ENCODE measurements around the gene DDX46.

Gene DDX46

GRCh38 chr5:134777366-134777765 is 18.8 kb downstream of the DDX46 start:
- in situ Hi-C loops (cut with HindIII; ENCODE audit: low sequenced_read_pairs) = no loop called here

GRCh38 chr5:134784241-134784920 is 25.8 kb downstream of the DDX46 start:
- in situ Hi-C loops (cut with HindIII; ENCODE audit: low sequenced_read_pairs) = no loop called here

- in situ Hi-C loops (cut with HindIII; ENCODE audit: low sequenced_read_pairs) = no loop called here
These were observed 26.5 kb downstream of the DDX46 start for GRCh38 chr5:134784946-134785620.

- in situ Hi-C loops (cut with HindIII; ENCODE audit: low sequenced_read_pairs) = no loop called here
These were observed 29.1 kb downstream of the DDX46 start for GRCh38 chr5:134787692-134788091.

- in situ Hi-C loops (cut with HindIII; ENCODE audit: low sequenced_read_pairs) = no loop called here
These were observed 33.0 kb downstream of the DDX46 start for GRCh38 chr5:134791580-134791979.

- in situ Hi-C loops (cut with HindIII; ENCODE audit: low sequenced_read_pairs) = no loop called here
These were observed 33.7 kb downstream of the DDX46 start for GRCh38 chr5:134792286-134792685.

GRCh38 chr5:134793111-134793510 is 34.5 kb downstream of the DDX46 start:
- in situ Hi-C loops (cut with HindIII; ENCODE audit: low sequenced_read_pairs) = no loop called here

- in situ Hi-C loops (cut with HindIII; ENCODE audit: low sequenced_read_pairs) = no loop called here
These were observed 35.5 kb downstream of the DDX46 start for GRCh38 chr5:134794082-134794481.

- in situ Hi-C loops (cut with HindIII; ENCODE audit: low sequenced_read_pairs) = no loop called here
These were observed 36.2 kb downstream of the DDX46 start for GRCh38 chr5:134794819-134795218.

- in situ Hi-C loops (cut with HindIII; ENCODE audit: low sequenced_read_pairs) = no loop called here
These were observed 39.9 kb downstream of the DDX46 start for GRCh38 chr5:134798468-134798867.

GRCh38 chr5:134803821-134804220 is 45.2 kb downstream of the DDX46 start:
- in situ Hi-C loops (cut with HindIII; ENCODE audit: low sequenced_read_pairs) = no loop called here

- in situ Hi-C loops (cut with HindIII; ENCODE audit: low sequenced_read_pairs) = no loop called here
These were observed 54.8 kb downstream of the DDX46 start for GRCh38 chr5:134813407-134813806.

- in situ Hi-C loops (cut with HindIII; ENCODE audit: low sequenced_read_pairs) = no loop called here
These were observed 55.2 kb downstream of the DDX46 start for GRCh38 chr5:134813827-134814226.

GRCh38 chr5:134817006-134817405 is 58.4 kb downstream of the DDX46 start:
- in situ Hi-C loops (cut with HindIII; ENCODE audit: low sequenced_read_pairs) = no loop called here

- in situ Hi-C loops (cut with HindIII; ENCODE audit: low sequenced_read_pairs) = no loop called here
These were observed 60.2 kb downstream of the DDX46 start for GRCh38 chr5:134818776-134819175.

- in situ Hi-C loops (cut with HindIII; ENCODE audit: low sequenced_read_pairs) = no loop called here
These were observed 60.9 kb downstream of the DDX46 start for GRCh38 chr5:134819407-134819963.

GRCh38 chr5:134821841-134822240 is 63.3 kb downstream of the DDX46 start:
- in situ Hi-C loops (cut with HindIII; ENCODE audit: low sequenced_read_pairs) = no loop called here

- in situ Hi-C loops (cut with HindIII; ENCODE audit: low sequenced_read_pairs) = no loop called here
These were observed 66.1 kb downstream of the DDX46 start for GRCh38 chr5:134824681-134825080.

- in situ Hi-C loops (cut with HindIII; ENCODE audit: low sequenced_read_pairs) = no loop called here
These were observed 66.6 kb downstream of the DDX46 start for GRCh38 chr5:134825212-134825611.

GRCh38 chr5:134833340-134834032 is 74.9 kb downstream of the DDX46 start:
- in situ Hi-C loops (cut with HindIII; ENCODE audit: low sequenced_read_pairs) = no loop called here

GRCh38 chr5:134835623-134836022 is 77.0 kb downstream of the DDX46 start:
- in situ Hi-C loops (cut with HindIII; ENCODE audit: low sequenced_read_pairs) = no loop called here
